Activated naive CD4-positive, alpha-beta T cell treated with anti-CD3 and anti-CD28 coated beads, Interleukin-2, amount 10 ng/mL, durations not matched to agents 7 days and 5 days (primary cell): Measurements from ENCODE around the gene LURAP1L.
"Not testable (repeated sequence)": the region's sequence is repeated elsewhere in the genome, so short reads cannot be mapped to it uniquely, and the experiment has no call there.

Experiments
- CTCF ChIA-PET: fragments of 350-600 bp; sonication (Branson Sonifier 250); formaldehyde crosslinking; loops from one replicate; lab custom pipeline; 2021; ENCODE audit warnings: antibody characterized with exemption; lab: Charles Lee
- DNase-seq: peaks from one replicate; pipeline ENCODE4 v3.0.0-alpha.2; 2020
- H3K27ac Mint-ChIP-seq: one replicate; pipeline ENCODE4 v1.8.0; 2021; ENCODE audit warnings: mild to moderate bottlenecking, moderate library complexity, mixed read lengths
- H3K27me3 Mint-ChIP-seq: one replicate; pipeline ENCODE4 v1.8.0; 2021; ENCODE audit warnings: mild to moderate bottlenecking, mixed read lengths
- H3K36me3 Mint-ChIP-seq: one replicate; pipeline ENCODE4 v1.8.0; 2021; ENCODE audit warnings: mixed read lengths
- H3K4me1 Mint-ChIP-seq: one replicate; pipeline ENCODE4 v1.8.0; 2021; ENCODE audit warnings: mixed read lengths
- H3K4me3 Mint-ChIP-seq: one replicate; pipeline ENCODE4 v1.8.0; 2021; ENCODE audit warnings: mild to moderate bottlenecking, moderate library complexity, mixed read lengths
- H3K9me3 Mint-ChIP-seq: one replicate; pipeline ENCODE4 v1.8.0; 2021; ENCODE audit warnings: mixed read lengths

The LURAP1L gene

DNA sequence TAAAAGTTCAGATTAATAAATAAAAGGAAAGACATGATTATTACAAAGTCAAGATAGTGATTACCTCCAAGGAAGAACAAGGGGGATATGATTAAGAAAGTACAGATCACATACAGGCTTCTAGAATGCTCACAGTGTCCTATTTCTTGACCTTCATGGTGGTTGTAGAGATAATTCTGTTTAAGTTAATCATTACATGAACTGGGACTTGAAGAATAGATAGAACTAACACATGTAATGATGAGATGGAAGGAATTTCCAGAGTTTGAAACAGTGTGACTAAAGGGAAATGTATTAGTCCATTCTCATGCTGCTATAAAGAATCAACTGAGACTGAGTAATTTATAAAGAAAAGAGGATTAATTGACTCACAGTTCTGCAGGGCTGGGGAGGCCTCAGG, 72.7 kb downstream of the LURAP1L start:
- H3K36me3 Mint-ChIP-seq = no peaks in the 10 kb centered on the region
- H3K9me3 Mint-ChIP-seq = peaks cover 4% of the 10 kb centered on the region
- no peaks in the 10 kb centered on the region for H3K27me3 Mint-ChIP-seq
- H3K4me3 Mint-ChIP-seq = no peak overlapping the region
- CTCF ChIA-PET = no interaction called here
- no peak for DNase-seq
- H3K4me1 Mint-ChIP-seq = no peaks in the 10 kb centered on the region
- no peak overlapping the region for H3K27ac Mint-ChIP-seq

DNA sequence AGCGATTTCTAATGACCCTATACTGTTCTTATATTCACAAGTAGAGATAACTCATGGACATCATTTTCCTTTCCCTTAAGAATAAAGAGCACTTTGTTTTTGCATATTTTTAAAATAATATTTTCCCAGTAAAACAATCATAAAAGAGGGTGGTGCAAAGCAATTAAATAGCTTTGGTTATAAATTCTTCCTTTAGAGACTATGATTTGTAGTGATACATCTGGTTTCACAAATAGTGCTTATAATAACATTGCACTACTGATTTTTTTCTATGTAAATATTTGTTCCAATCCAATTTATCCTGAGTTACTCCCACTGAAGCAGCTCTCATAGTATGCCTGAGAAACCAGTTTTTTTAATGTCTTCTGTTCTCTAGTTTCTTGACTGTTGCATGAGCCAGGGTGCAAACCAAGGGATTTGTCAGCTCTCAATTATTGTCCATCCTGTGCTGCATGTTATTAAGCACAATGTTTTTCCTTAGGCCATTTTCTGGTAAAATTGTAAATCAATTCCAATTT, 74.7 kb downstream of the LURAP1L start:
- Mint-ChIP-seq H3K4me1 (no peaks in the 10 kb centered on the region), H3K9me3 (peaks cover 6% of the 10 kb centered on the region), H3K27me3 (no peaks in the 10 kb centered on the region), H3K36me3 (no peaks in the 10 kb centered on the region), H3K27ac (no peak overlapping the region), H3K4me3 (no peak overlapping the region)
- no peak for DNase-seq
- CTCF ChIA-PET = no interaction called here

DNA sequence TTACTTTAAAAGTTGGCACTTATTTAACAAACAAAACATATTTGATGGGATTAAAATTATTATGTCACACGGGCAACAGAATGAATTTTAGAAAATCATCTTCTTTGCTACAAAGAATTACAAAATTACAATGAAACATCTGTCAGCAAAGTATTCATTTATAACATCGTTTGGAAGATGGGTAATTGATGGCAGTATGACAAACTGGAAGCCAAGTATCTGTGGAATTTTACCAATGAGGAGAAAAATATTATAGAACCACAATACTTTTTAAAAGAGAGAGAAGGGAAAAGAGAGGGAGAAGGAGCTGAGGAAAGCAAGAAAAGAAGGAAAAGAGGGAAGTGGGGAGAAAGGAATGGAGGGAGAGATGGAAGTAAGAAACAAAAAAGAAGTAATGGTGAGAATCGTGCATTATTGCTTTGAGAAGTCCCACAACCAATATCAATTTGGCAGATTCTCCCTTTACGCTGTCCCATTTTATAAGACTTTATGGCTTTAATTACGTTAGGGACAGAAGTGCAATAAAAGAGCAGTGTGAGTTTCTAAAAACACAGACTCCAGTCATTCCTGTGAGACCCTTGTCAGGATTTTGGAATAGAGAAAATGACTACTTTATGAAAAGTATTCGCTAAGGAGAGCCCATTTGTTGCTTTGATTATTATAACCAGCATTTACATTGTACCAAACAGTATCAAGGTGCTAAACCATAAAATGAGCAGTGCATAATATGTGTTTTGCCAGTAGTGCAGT, 76.7 kb downstream of the LURAP1L start:
- H3K27me3 Mint-ChIP-seq = no peaks in the 10 kb centered on the region
- H3K4me3 Mint-ChIP-seq = no peak overlapping the region
- CTCF ChIA-PET = no interaction called here
- no peak for DNase-seq
- H3K9me3 Mint-ChIP-seq = peaks cover 7% of the 10 kb centered on the region
- no peaks in the 10 kb centered on the region for H3K4me1 Mint-ChIP-seq
- H3K36me3 Mint-ChIP-seq = no peaks in the 10 kb centered on the region
- H3K27ac Mint-ChIP-seq = no peak overlapping the region

DNA sequence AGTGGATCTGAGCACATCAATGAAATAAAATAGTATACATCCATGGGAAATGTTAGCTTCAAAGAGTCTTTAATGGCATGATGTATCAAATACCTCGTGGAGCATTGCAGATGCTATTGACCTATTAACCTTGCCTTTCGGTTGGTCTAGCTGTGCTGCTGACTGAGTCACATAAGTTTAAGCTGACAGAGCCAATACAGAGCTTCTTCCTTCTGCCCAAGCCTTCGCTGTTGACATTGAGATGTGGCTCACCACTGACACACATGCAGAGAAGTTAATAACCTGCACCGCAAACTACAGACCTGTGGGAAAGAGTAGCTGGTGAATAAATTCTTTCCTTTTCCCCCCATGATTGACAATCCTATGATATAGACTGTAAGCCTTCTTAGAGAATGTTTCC, 78.2 kb downstream of the LURAP1L start:
- no peaks in the 10 kb centered on the region for H3K36me3 Mint-ChIP-seq
- no peaks in the 10 kb centered on the region for H3K4me1 Mint-ChIP-seq
- no peak for DNase-seq
- H3K27me3 Mint-ChIP-seq = no peaks in the 10 kb centered on the region
- no peak overlapping the region for H3K4me3 Mint-ChIP-seq
- CTCF ChIA-PET = no interaction called here
- no peak overlapping the region for H3K27ac Mint-ChIP-seq
- H3K9me3 Mint-ChIP-seq = peaks cover 7% of the 10 kb centered on the region

DNA sequence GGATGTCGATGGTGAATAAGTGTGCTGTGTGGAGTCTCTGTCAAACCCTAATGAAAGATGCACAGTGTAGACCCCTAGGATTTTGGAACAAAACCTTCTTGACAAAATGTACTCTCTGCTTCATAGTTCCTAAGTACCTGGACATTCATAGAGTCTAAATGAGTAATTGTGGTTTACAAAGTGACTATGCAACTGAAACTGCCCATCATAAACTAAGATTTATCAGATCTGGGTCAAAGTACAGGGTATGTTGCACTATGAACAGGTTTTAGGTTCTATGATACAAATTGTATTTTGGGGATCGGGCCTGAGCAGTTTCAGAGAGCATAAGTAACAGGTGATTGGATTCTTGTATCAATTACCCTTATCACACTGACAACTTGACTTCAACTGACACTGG, 79.4 kb downstream of the LURAP1L start:
- Mint-ChIP-seq H3K4me1 (no peaks in the 10 kb centered on the region), H3K4me3 (no peak overlapping the region), H3K9me3 (peaks cover 7% of the 10 kb centered on the region), H3K27ac (no peak overlapping the region), H3K36me3 (no peaks in the 10 kb centered on the region), H3K27me3 (no peaks in the 10 kb centered on the region)
- CTCF ChIA-PET = no interaction called here
- DNase-seq = no peak

DNA sequence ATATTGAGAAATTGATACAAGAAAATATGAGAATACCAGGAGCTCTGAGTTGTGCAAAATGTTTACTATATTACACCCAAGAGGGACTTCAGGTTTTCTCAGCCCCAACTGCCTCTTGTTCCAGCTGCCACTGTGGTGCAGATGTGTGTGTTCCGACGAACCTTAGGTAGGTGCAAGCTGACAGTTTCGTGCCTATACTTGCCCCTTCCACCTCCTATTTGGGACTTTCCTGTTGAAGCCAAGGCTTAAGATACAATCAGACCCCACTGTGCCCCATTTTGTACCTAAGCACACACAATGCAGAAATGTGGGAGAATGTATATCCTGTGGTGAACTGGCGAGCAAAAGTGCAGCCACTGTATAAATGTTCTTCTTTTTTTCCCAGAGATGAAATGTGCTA, 80.2 kb downstream of the LURAP1L start:
- CTCF ChIA-PET = no interaction called here
- no peaks in the 10 kb centered on the region for H3K27me3 Mint-ChIP-seq
- H3K4me1 Mint-ChIP-seq = no peaks in the 10 kb centered on the region
- H3K9me3 Mint-ChIP-seq = peaks cover 7% of the 10 kb centered on the region
- no peak overlapping the region for H3K27ac Mint-ChIP-seq
- no peaks in the 10 kb centered on the region for H3K36me3 Mint-ChIP-seq
- DNase-seq = no peak
- no peak overlapping the region for H3K4me3 Mint-ChIP-seq

DNA sequence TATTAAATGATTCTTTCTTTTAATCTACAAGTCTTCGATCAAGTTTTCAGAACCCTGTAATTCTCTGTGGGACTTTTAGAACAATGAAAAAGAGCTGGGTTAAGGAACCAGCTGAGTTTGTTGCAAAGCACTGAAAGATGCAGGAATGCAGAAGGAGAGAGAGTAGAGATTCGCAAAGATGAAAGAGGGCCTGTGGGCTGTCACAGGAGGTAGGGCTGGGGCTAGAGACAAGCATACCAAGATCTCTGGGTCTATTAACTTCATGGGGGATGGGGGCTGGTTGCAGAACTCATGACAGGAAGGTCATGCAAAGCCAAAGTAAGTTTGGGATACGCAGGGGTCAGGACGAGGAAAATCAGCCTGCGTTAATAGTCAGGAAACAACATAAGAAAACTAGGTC, 81.8 kb downstream of the LURAP1L start:
- H3K27ac Mint-ChIP-seq = no peak overlapping the region
- CTCF ChIA-PET = no interaction called here
- peaks cover 7% of the 10 kb centered on the region for H3K9me3 Mint-ChIP-seq
- no peaks in the 10 kb centered on the region for H3K27me3 Mint-ChIP-seq
- no peak overlapping the region for H3K4me3 Mint-ChIP-seq
- H3K4me1 Mint-ChIP-seq = no peaks in the 10 kb centered on the region
- H3K36me3 Mint-ChIP-seq = no peaks in the 10 kb centered on the region
- DNase-seq = no peak

DNA sequence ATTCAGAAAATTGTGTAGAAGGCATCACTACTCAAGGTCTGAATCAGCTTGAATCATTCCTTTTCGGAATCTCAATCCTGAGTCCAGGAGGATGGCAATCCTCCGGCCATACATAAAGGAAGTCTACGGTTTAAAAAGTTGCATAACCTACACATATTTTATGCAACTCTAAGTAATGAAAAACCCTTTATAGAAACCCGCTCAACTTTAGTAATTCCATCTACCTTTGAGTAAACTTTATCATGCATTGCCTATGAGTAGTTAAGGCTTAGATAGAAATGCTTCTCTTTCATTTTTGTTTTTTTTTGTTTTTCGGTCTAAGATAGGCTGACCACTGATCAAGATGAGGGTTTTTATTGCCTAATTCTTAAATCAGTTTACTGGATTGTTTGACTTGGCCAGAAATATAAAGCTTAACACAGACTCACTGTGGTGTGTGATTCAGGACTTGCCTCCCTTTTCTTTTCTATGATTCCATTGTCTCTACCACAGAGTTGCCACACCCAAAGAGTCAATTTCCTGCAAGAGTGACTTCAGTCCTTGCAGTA, 85.0 kb downstream of the LURAP1L start:
- H3K4me3 Mint-ChIP-seq = no peak overlapping the region

DNA sequence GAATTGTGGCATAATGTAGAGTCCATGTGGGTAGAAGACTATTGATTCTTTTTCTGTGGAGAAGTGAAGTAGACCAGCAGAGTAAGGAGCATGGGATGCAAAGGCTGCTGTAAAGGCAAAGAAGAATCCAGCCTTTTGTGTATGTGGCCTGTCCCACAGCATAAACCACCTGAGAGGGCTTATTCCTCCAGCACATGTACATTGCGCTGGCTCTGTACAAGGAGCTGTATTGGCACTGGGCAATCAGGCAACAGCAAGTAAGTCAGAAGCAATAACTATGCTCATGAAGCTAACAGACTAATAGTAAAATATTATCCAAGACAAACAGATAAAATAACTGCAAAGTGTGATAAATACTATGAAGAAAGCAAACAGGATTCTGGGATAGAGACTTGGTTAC, 86.2 kb downstream of the LURAP1L start:
- H3K27ac Mint-ChIP-seq = no peak overlapping the region
- CTCF ChIA-PET = no interaction called here

More for the DNA sequence above, 85.0 kb downstream of the LURAP1L start:
- Mint-ChIP-seq H3K36me3 (no peaks in the 10 kb centered on the region), H3K9me3 (peaks cover 1% of the 10 kb centered on the region), H3K27me3 (no peaks in the 10 kb centered on the region), H3K27ac (no peak overlapping the region), H3K4me1 (no peaks in the 10 kb centered on the region)
- CTCF ChIA-PET = no interaction called here
- DNase-seq = no peak

DNA sequence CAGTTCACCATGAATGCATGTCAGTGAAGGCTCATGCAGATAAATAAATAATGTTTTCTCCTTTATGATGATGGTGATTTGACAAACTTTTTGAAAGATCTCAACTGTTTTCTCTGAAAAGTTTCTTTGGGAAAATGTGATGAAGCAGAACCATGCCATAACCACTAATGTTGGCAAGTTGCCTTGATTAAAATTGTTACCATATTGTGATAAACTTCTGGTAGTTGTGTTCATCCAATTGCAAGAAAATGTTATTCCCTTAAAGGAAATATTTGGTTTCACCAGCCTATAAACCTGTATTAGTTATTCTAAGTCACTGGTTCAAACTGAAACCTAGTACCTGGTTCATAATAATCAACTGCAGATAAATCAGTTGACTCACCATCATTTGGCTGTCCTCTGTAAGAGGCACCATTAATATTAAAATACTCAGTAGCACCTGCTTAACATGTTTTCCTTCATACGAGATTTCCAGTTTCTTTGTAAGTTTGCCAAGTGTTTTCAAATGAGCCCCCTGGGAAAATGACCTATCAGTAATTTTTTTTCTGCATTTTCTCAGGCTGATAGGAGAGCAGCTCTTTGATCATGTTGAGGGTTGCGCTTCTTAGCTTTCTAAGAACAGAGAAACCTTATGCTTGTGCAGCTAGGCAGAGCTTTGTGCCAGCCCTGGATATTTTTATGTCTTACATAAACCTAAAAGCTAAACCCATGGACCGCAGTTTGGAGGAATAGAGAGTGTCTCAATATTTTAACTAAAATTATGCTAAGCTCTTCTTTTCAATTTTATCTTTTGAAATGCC, 88.0 kb downstream of the LURAP1L start:
- Mint-ChIP-seq H3K9me3 (peaks cover 13% of the 10 kb centered on the region), H3K4me3 (no peak overlapping the region), H3K27me3 (no peaks in the 10 kb centered on the region), H3K36me3 (no peaks in the 10 kb centered on the region), H3K4me1 (no peaks in the 10 kb centered on the region), H3K27ac (no peak overlapping the region)
- CTCF ChIA-PET = no interaction called here
- DNase-seq = no peak

More for the DNA sequence above, 86.2 kb downstream of the LURAP1L start:
- Mint-ChIP-seq H3K36me3 (no peaks in the 10 kb centered on the region), H3K4me3 (no peak overlapping the region), H3K27me3 (no peaks in the 10 kb centered on the region), H3K9me3 (peaks cover 8% of the 10 kb centered on the region), H3K4me1 (no peaks in the 10 kb centered on the region)
- no peak for DNase-seq

DNA sequence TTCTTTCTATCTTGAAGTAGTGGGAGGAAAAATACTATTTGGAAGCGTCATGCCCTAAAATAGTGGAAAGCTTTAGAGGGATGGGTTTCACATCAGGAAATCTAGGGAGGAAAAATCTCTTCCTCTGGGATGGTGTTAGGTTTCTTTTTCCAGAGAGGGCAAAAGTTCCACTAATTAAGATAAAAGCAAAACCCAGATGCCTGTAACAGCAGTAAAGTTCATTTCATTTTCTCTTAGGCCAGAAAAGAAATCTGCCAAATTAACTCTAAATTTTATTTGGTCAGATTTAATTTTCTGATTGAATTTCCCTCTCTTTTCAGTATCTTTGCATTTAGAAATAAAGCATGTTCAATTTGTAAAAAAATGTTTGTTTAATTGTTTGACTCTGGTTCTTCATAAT, 88.8 kb downstream of the LURAP1L start:
- H3K36me3 Mint-ChIP-seq = no peaks in the 10 kb centered on the region
- CTCF ChIA-PET = no interaction called here
- peaks cover 20% of the 10 kb centered on the region for H3K9me3 Mint-ChIP-seq
- H3K27ac Mint-ChIP-seq = no peak overlapping the region
- no peaks in the 10 kb centered on the region for H3K27me3 Mint-ChIP-seq
- no peaks in the 10 kb centered on the region for H3K4me1 Mint-ChIP-seq
- no peak for DNase-seq
- no peak overlapping the region for H3K4me3 Mint-ChIP-seq

DNA sequence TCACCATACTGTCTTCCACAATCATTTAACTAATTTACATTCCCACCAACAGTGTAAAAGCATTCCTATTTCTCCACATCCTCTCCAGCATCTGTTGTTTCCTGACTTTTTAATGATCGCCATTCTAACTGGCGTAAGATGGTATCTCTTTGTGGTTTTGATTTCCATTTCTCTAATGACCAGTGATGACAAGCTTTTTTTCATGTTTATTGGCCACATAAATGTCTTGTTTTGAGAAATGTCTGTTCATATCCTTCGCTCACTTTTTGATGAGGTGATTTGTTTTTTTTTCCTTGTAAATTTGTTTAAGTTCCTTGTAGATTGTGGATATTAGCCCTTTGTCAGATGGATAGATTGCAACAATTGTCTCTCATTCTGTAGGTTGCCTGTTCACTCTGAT, 90.6 kb downstream of the LURAP1L start:
- H3K36me3 Mint-ChIP-seq, H3K4me1 Mint-ChIP-seq, H3K4me3 Mint-ChIP-seq, DNase-seq, H3K27ac Mint-ChIP-seq, CTCF ChIA-PET, H3K27me3 Mint-ChIP-seq: not testable (repeated sequence)
- peaks cover 23% of the 10 kb centered on the region for H3K9me3 Mint-ChIP-seq
